Hematopoietic multipotent progenitor cell treated with erythropoietin and hydrocortisone succinate and interleukin-3 and kit ligand, for 4 days (in vitro differentiated cells): ENCODE results near the gene BTBD6.
"Not testable (repeated sequence)": the region's sequence is repeated elsewhere in the genome, so short reads cannot be mapped to it uniquely, and the experiment has no call there.

Experiments used
- DNase-seq: peaks from one replicate; pipeline ENCODE4 v3.0.0-alpha.2; 2015

The BTBD6 gene

GRCh38 chr14:105274637-105275036 lies 26.3 kb downstream of the BTBD6 start:
- no peak for DNase-seq

GRCh38 chr14:105275267-105275946 lies 27.1 kb downstream of the BTBD6 start:
- no peak for DNase-seq

- not testable (repeated sequence) for DNase-seq
Observed at GRCh38 chr14:105277448-105277847, 29.1 kb downstream of the BTBD6 start.

GRCh38 chr14:105279642-105280361 lies 31.5 kb downstream of the BTBD6 start:
- no peak for DNase-seq

GRCh38 chr14:105280525-105280924 lies 32.2 kb downstream of the BTBD6 start:
- no peak for DNase-seq

GRCh38 chr14:105281371-105282097 lies 33.2 kb downstream of the BTBD6 start:
- peak; percentile 76 for DNase-seq

GRCh38 chr14:105282098-105282725 lies 33.9 kb downstream of the BTBD6 start:
- DNase-seq: no peak

- DNase-seq: no peak
Observed at GRCh38 chr14:105283028-105283427, 34.7 kb downstream of the BTBD6 start.

- DNase-seq: peak; percentile 49
Observed at GRCh38 chr14:105283899-105284298, 35.6 kb downstream of the BTBD6 start.

- no peak for DNase-seq
Observed at GRCh38 chr14:105285174-105285573, 36.8 kb downstream of the BTBD6 start.

GRCh38 chr14:105286759-105287144 lies 38.4 kb downstream of the BTBD6 start:
- no peak for DNase-seq

- no peak for DNase-seq
Observed at GRCh38 chr14:105287249-105288102, 39.1 kb downstream of the BTBD6 start.

- DNase-seq: not testable (repeated sequence)
Observed at GRCh38 chr14:105288936-105289335, 40.6 kb downstream of the BTBD6 start.

GRCh38 chr14:105290621-105291346 lies 42.5 kb downstream of the BTBD6 start:
- DNase-seq: peak; percentile 79

GRCh38 chr14:105292826-105293711 lies 44.7 kb downstream of the BTBD6 start:
- peak; percentile 82 for DNase-seq

GRCh38 chr14:105294142-105294597 lies 45.8 kb downstream of the BTBD6 start:
- DNase-seq: peak; percentile 92

- not testable (repeated sequence) for DNase-seq
Observed at GRCh38 chr14:105297311-105297710, 49.0 kb downstream of the BTBD6 start.

GRCh38 chr14:105299654-105300541 lies 51.6 kb downstream of the BTBD6 start:
- peak; percentile 39 for DNase-seq
